ENCODE measurements around the gene OR51B4. TPM values are rescaled to one million over a fixed set of nuclear protein-coding genes. Genes with fewer than 3 reads are reported as not detected.

OR51B4 gene, protein sequence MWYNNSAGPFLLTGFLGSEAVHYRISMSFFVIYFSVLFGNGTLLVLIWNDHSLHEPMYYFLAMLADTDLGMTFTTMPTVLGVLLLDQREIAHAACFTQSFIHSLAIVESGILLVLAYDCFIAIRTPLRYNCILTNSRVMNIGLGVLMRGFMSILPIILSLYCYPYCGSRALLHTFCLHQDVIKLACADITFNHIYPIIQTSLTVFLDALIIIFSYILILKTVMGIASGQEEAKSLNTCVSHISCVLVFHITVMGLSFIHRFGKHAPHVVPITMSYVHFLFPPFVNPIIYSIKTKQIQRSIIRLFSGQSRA
- total RNA-seq, result not detected

DNA sequence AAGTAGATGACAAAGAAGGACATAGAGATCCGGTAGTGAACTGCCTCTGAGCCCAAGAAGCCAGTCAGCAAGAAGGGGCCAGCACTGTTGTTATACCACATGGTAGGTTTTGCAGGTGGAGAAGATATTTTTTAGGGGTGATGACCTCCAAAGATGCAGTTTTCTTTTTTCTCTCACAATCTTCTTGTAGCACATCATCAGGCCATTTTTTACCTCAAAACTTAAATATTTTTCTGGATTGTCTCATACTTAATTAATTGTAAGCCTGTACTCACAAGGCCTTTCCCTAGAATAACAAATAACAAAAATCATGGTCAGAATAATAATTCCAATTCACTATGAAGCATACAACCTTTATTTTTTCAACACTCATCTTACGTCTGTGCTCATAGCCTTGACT lies at the start of gene OR51B4:
Gene OR51B4, minus strand, starts transcription at position 101 of the 400 bp plus-strand sequence. Its CDS starts 0 bp downstream, at position 101.
- 88% methylated on average over 2 of the region's 2 CpGs for WGBS
- DNase-seq (ENCODE audit: extremely low spot score), result no peak
- H3K27me3 ChIP-seq, result no peaks in the 10 kb centered on the region
- H3K9me3 ChIP-seq, result no peaks in the 10 kb centered on the region
- no peaks in the 10 kb centered on the region for H3K4me1 ChIP-seq
- H3K4me3 ChIP-seq, result no peak within 1 kb of the TSS
- H3K27ac ChIP-seq (replicated peaks in 1 of 4), result no peak within 1 kb of the TSS
- TF ChIP-seq POLR2AphosphoS5 (IDR thresholded peaks at IDR 0.05) (no peak), POLR2A (IDR thresholded peaks at IDR 0.05; ENCODE audit: low read depth) (no peak), EP300 (IDR thresholded peaks at IDR 0.05) (no peak)
- TF ChIP-seq, protein P1, sequence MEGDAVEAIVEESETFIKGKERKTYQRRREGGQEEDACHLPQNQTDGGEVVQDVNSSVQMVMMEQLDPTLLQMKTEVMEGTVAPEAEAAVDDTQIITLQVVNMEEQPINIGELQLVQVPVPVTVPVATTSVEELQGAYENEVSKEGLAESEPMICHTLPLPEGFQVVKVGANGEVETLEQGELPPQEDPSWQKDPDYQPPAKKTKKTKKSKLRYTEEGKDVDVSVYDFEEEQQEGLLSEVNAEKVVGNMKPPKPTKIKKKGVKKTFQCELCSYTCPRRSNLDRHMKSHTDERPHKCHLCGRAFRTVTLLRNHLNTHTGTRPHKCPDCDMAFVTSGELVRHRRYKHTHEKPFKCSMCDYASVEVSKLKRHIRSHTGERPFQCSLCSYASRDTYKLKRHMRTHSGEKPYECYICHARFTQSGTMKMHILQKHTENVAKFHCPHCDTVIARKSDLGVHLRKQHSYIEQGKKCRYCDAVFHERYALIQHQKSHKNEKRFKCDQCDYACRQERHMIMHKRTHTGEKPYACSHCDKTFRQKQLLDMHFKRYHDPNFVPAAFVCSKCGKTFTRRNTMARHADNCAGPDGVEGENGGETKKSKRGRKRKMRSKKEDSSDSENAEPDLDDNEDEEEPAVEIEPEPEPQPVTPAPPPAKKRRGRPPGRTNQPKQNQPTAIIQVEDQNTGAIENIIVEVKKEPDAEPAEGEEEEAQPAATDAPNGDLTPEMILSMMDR (IDR thresholded peaks at IDR 0.05), result no peak
- H3K36me3 ChIP-seq, result no peaks in the 10 kb centered on the region
- intact Hi-C loops (cut with DNase I), result no loop called here

DNA sequence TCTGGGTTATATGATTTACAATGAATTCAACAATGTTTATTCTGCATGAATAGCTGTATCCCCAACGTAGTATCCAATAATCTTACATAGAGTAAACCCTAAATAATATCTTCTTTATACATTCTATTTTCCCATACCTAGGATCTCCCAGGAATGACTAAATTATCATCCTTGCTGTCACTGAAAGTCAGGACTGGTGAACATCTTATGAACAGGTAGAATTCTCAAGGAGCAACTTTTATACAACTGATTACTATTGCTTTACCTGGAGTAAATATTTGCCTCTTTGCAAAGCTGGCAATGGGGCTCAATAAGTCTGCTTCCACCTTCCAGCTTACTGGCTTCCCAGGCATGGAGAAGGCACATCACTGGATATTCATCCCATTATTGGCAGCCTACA lies 49.5 kb upstream of the OR51B4 start, which contains the start of gene OR51B6:
Gene OR51B6, plus strand, starts transcription at position 301 of the 400 bp plus-strand sequence. Its CDS starts 0 bp downstream, at position 301.
- no peaks in the 10 kb centered on the region for H3K9me3 ChIP-seq
- TF ChIP-seq EP300 (IDR thresholded peaks at IDR 0.05), result no peak
- TF ChIP-seq, protein P1 (IDR thresholded peaks at IDR 0.05), result no peak
- no peak for TF ChIP-seq POLR2AphosphoS5 (IDR thresholded peaks at IDR 0.05)
- no peak for TF ChIP-seq POLR2A (IDR thresholded peaks at IDR 0.05; ENCODE audit: low read depth)
- H3K27ac ChIP-seq (replicated peaks in 1 of 4), result no peak within 1 kb of the TSS
- H3K36me3 ChIP-seq, result no peaks in the 10 kb centered on the region
- H3K4me3 ChIP-seq, result no peak within 1 kb of the TSS
- no peaks in the 10 kb centered on the region for H3K27me3 ChIP-seq
- H3K4me1 ChIP-seq, result no peaks in the 10 kb centered on the region
- 68% methylated on average over 1 of the region's 1 CpG for WGBS
- intact Hi-C loops (cut with DNase I), result no loop called here
- DNase-seq (ENCODE audit: extremely low spot score), result no peak

DNA sequence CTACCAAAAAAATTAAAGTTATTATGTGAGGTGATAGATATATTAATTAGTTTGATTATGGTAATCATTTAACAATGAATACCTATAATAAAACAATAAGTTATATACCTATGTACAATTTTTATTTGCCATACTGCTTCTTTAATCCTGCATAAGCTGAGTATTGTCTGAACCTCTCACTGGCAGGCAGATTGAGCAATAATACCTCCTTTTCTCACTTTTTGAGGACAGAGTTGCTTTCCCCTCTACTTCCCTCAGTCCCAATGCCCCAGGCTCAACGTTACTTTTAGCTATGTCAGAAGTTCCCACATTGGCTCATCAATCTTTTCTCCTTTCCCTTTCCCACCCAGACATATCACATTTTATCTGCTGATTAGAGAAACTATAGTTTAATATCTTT lies 47.8 kb upstream of the OR51B4 start:
- 21% methylated on average over 1 of the region's 1 CpG for WGBS
- no peak overlapping the region for H3K27ac ChIP-seq (replicated peaks in 1 of 4)
- no peaks in the 10 kb centered on the region for H3K9me3 ChIP-seq
- no peaks in the 10 kb centered on the region for H3K4me1 ChIP-seq
- TF ChIP-seq POLR2AphosphoS5 (IDR thresholded peaks at IDR 0.05), result no peak
- no peak for TF ChIP-seq POLR2A (IDR thresholded peaks at IDR 0.05; ENCODE audit: low read depth)
- no peak for TF ChIP-seq EP300 (IDR thresholded peaks at IDR 0.05)
- TF ChIP-seq, protein P1 (IDR thresholded peaks at IDR 0.05), result no peak
- no peak for DNase-seq (ENCODE audit: extremely low spot score)
- no peaks in the 10 kb centered on the region for H3K27me3 ChIP-seq
- intact Hi-C loops (cut with DNase I), result no loop called here
- no peaks in the 10 kb centered on the region for H3K36me3 ChIP-seq
- H3K4me3 ChIP-seq, result no peak overlapping the region

DNA sequence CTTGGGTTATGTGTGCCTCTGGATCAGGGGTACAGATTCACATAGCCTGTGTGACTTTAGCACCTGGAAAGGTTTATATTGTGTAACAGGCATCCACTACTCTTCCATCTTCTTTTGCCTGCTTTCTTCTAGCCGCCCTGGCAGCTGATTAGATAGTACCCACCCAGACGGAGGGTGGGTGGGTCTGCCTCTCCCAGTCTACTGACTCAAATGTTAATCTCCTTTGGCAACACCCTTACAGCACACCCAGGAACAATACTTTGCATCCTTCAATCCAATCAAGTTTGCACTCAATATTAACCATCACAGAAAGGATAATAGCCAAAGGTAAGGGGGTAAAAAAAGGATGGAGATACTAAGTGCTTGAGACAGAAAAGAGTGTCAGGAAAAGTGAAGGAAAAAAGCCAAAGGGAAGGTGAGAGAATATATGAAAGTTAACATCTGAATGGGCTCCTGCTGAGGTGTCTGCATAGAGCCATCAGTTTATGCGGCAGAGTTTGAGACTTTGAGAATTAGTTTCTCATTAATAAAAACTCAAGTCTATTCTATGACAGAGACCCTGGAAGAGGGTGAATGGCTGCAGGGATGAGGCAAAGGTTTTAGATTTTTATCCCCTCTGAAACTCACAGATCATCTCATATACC lies 46.9 kb upstream of the OR51B4 start:
- Histone ChIP-seq H3K4me1 (no peaks in the 10 kb centered on the region), H3K4me3 (no peak overlapping the region), H3K36me3 (no peaks in the 10 kb centered on the region), H3K9me3 (no peaks in the 10 kb centered on the region), H3K27me3 (no peaks in the 10 kb centered on the region), H3K27ac (replicated peaks in 1 of 4) (no peak overlapping the region)
- WGBS, result 39% methylated on average over 3 of the region's 3 CpGs
- intact Hi-C loops (cut with DNase I), result no loop called here
- no peak for DNase-seq (ENCODE audit: extremely low spot score)
- TF ChIP-seq POLR2A (IDR thresholded peaks at IDR 0.05; ENCODE audit: low read depth) (no peak), EP300 (IDR thresholded peaks at IDR 0.05) (no peak), POLR2AphosphoS5 (IDR thresholded peaks at IDR 0.05) (no peak)
- TF ChIP-seq, protein P1 (IDR thresholded peaks at IDR 0.05), result no peak
